Smooth muscle cell (in vitro differentiated cells): Measurements from ENCODE around the gene PAPOLB. TPM values are rescaled to one million over a fixed set of nuclear protein-coding genes. Genes with fewer than 3 reads are reported as not detected.

Experiments used
- DNase-seq: peaks from one replicate; lab custom pipeline; 2025; ENCODE audit not compliant: unreplicated experiment; lab: John Stamatoyannopoulos, UW
- H2AFZ ChIP-seq: fragments of 200-600 bp; sonication (generic); 2 replicates; pipeline ENCODE4 v1.6.0; 2016; ENCODE audit warnings: antibody characterized with exemption, low read depth, mild to moderate bottlenecking
- H3F3A ChIP-seq: fragments of 200-600 bp; sonication (generic); 2 replicates; pipeline ENCODE4 v1.6.0; 2017; ENCODE audit warnings: antibody characterized with exemption, low read depth
- H3K27ac ChIP-seq: fragments of 200-600 bp; sonication (generic); 2 replicates; pipeline ENCODE4 v1.5.1; 2016; ENCODE audit warnings: low read depth, mild to moderate bottlenecking
- H3K27me3 ChIP-seq: fragments of 200-600 bp; sonication (generic); 2 replicates; pipeline ENCODE4 v1.6.1; 2016; ENCODE audit warnings: low read depth, mild to moderate bottlenecking
- H3K36me3 ChIP-seq: fragments of 200-600 bp; sonication (generic); 2 replicates; pipeline ENCODE4 v1.5.1; 2016; ENCODE audit warnings: low read depth
- H3K4me1 ChIP-seq: fragments of 200-600 bp; sonication (generic); 2 replicates; pipeline ENCODE4 v1.5.1; 2016; ENCODE audit warnings: low read depth
- H3K4me2 ChIP-seq: fragments of 200-600 bp; sonication (generic); 2 replicates; pipeline ENCODE4 v1.6.0; 2016; ENCODE audit warnings: mild to moderate bottlenecking
- H3K4me3 ChIP-seq: fragments of 200-600 bp; sonication (generic); 2 replicates; pipeline ENCODE4 v1.5.1; 2016; ENCODE audit warnings: mild to moderate bottlenecking
- H3K79me2 ChIP-seq: fragments of 200-600 bp; sonication (generic); 2 replicates; pipeline ENCODE4 v1.6.0; 2016; ENCODE audit warnings: low read depth, mild to moderate bottlenecking
- H3K9ac ChIP-seq: fragments of 200-600 bp; sonication (generic); 2 replicates; pipeline ENCODE4 v1.6.0; 2016; ENCODE audit warnings: low read depth
- H3K9me3 ChIP-seq: fragments of 200-600 bp; sonication (generic); replicated peaks from 2 replicates; pipeline ENCODE4 v1.5.1; 2016; ENCODE audit warnings: low read depth
- H4K20me1 ChIP-seq: fragments of 200-600 bp; sonication (generic); 2 replicates; pipeline ENCODE4 v1.6.0; 2016; ENCODE audit warnings: low read depth
- WGBS: methylation state at CpG from one replicate; pipeline ENCODE4 v1.1.7; 2016; ENCODE audit warnings: low lambda C conversion rate; 5-methylcytosine and 5-hydroxymethylcytosine counted together
- polyA plus RNA-seq: library from polyadenylated mRNA; unstranded; fragments of >200 nt; fragmentation: Nextera tagmentation; extraction: Ambion mirVana; gene quantifications from 2 replicates; pipeline ENCODE4 v1.2.1, GENCODE V29; 2016
- total RNA-seq: library from RNA; depleted of rRNA; stranded (reverse); fragments of >200 nt; gene quantifications from 2 replicates; pipeline ENCODE4 v1.2.3, GENCODE V29; 2014
- TF ChIP-seq, protein P1 (sequence below): fragments of 200-600 bp; sonication (generic); IDR thresholded peaks from 2 replicates; pipeline ENCODE4 v1.5.1; 2017; ENCODE audit warnings: borderline replicate concordance, mild to moderate bottlenecking, antibody characterized with exemption; ENCODE audit not compliant: insufficient read depth, poor library complexity, severe bottlenecking

PAPOLB gene
- total and polyA plus RNA-seq, 2 experiments from 2014 or later: 0.18 TPM; not detected in 1

DNA sequence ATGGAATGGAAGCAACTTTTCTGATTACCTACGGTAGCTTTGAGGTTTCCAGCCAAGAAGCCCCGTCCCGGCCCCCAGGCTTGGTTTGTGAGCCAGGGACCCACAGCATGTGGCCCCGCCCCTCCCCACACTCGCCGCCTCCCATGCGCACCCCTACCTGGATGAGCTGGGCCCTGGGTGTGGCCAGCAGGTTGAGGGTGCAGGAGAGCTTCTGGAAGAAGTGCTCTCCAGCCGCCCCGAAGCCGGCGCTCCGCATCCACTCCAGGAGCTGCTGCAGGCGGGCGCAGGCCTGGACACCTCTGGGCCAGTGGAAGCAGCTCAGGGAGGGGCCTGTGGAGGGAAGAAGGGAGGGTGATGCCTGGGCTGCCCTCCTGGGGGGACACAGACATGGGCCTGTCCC is 46.7 kb downstream of the PAPOLB start:
- H3K4me2 ChIP-seq: no peak overlapping the region
- no peak for DNase-seq
- H4K20me1 ChIP-seq: no peaks in the 10 kb centered on the region
- H3K9me3 ChIP-seq: no peaks in the 10 kb centered on the region
- TF ChIP-seq, protein P1, sequence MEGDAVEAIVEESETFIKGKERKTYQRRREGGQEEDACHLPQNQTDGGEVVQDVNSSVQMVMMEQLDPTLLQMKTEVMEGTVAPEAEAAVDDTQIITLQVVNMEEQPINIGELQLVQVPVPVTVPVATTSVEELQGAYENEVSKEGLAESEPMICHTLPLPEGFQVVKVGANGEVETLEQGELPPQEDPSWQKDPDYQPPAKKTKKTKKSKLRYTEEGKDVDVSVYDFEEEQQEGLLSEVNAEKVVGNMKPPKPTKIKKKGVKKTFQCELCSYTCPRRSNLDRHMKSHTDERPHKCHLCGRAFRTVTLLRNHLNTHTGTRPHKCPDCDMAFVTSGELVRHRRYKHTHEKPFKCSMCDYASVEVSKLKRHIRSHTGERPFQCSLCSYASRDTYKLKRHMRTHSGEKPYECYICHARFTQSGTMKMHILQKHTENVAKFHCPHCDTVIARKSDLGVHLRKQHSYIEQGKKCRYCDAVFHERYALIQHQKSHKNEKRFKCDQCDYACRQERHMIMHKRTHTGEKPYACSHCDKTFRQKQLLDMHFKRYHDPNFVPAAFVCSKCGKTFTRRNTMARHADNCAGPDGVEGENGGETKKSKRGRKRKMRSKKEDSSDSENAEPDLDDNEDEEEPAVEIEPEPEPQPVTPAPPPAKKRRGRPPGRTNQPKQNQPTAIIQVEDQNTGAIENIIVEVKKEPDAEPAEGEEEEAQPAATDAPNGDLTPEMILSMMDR: no peak
- no peak overlapping the region for H2AFZ ChIP-seq
- no peak overlapping the region for H3K27ac ChIP-seq
- no peaks in the 10 kb centered on the region for H3K4me1 ChIP-seq
- H3F3A ChIP-seq: no peaks in the 10 kb centered on the region
- H3K4me3 ChIP-seq: no peak overlapping the region
- 96% methylated on average over 14 of the region's 14 CpGs for WGBS
- H3K27me3 ChIP-seq: no peaks in the 10 kb centered on the region
- H3K79me2 ChIP-seq: no peaks in the 10 kb centered on the region
- no peaks in the 10 kb centered on the region for H3K36me3 ChIP-seq
- no peak overlapping the region for H3K9ac ChIP-seq

DNA sequence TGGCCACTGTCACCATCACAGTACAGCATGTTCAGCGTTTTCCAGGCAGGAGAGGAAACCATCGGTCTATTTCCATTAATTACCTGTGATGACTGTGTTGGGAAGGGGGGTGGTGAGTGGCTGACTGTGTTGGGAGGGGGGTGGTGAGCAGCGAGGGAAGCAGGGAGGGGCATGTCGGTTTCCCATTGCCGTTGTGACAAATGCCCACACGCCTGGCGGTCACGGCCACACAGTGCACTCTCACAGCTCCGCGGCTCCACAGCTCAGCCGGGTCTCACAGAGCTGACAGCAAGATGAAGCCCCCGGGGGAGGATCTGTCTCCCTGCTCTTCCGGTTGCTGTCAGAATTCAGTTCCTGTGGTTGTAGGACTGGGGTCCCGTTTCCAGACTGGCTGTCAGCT is 47.4 kb downstream of the PAPOLB start:
- Histone ChIP-seq H3K4me1 (no peaks in the 10 kb centered on the region), H2AFZ (no peak overlapping the region), H3K9ac (no peak overlapping the region), H3K27ac (no peak overlapping the region), H3K79me2 (no peaks in the 10 kb centered on the region), H3K4me2 (no peak overlapping the region), H4K20me1 (no peaks in the 10 kb centered on the region), H3K27me3 (no peaks in the 10 kb centered on the region), H3K36me3 (no peaks in the 10 kb centered on the region), H3K4me3 (no peak overlapping the region), H3F3A (no peaks in the 10 kb centered on the region), H3K9me3 (no peaks in the 10 kb centered on the region)
- WGBS: 94% methylated on average over 11 of the region's 14 CpGs
- no peak for DNase-seq
- TF ChIP-seq, protein P1: no peak

DNA sequence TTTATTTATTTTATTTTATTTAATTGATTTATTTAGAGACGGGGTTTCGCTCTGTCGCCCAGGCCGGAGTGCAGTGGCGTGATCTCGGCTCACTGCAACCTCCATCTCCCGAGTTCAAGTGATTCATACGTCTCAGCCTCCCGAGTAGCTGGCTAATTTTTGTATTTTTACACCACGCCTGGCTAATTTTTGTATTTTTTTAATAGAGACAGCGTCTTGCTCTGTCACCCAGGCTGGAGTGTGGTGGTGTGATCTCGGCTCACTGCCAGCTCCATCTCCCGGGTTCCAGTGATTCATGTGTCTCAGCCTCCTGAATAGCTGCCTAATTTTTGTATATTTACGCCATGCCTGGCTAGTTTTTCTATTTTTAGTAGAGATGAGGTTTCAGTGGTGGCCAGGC is 52.2 kb downstream of the PAPOLB start:
- H3K4me1 ChIP-seq: no peaks in the 10 kb centered on the region
- WGBS: 96% methylated on average over 14 of the region's 14 CpGs
- no peak for DNase-seq

DNA sequence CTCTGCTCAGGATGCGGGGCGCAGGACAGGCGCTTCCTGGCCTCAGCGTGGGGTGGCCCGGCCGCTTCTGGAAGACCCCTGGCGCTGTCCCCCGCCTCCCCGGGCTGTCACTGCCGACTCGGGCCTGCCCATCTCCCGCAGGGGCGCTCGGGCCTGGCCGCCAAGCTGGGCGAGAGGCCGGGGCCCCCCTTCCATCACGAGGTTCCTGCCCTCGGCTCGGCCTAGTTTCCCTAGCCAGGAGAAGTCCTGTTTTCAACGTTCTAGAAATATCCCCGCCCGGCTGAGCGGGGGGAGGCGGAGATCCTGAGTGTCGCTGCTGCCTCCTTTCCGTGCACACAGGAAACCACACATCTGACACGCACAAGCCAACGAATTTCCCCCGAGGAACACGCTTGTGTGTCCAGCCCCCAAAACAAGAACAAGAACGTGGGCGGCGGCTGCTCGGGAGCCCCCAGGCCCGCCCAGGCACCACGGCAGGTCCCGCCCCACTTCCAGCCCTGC is 52.7 kb downstream of the PAPOLB start:
- Histone ChIP-seq H3F3A (no peaks in the 10 kb centered on the region), H3K4me3 (no peak overlapping the region), H3K27ac (no peak overlapping the region), H3K9ac (no peak overlapping the region), H3K4me2 (no peak overlapping the region), H2AFZ (no peak overlapping the region), H3K27me3 (no peaks in the 10 kb centered on the region), H3K9me3 (no peaks in the 10 kb centered on the region), H3K36me3 (no peaks in the 10 kb centered on the region), H3K4me1 (no peaks in the 10 kb centered on the region), H4K20me1 (no peaks in the 10 kb centered on the region), H3K79me2 (no peaks in the 10 kb centered on the region)
- 96% methylated on average over 36 of the region's 38 CpGs for WGBS
- no peak for DNase-seq
- TF ChIP-seq, protein P1: no peak

More for the DNA sequence above, 52.2 kb downstream of the PAPOLB start:
- Histone ChIP-seq H3K27me3 (no peaks in the 10 kb centered on the region), H3K9me3 (no peaks in the 10 kb centered on the region), H3K27ac (no peak overlapping the region), H3K4me2 (no peak overlapping the region), H4K20me1 (no peaks in the 10 kb centered on the region), H3K4me3 (no peak overlapping the region), H2AFZ (no peak overlapping the region), H3K36me3 (no peaks in the 10 kb centered on the region), H3F3A (no peaks in the 10 kb centered on the region), H3K9ac (no peak overlapping the region), H3K79me2 (no peaks in the 10 kb centered on the region)
- TF ChIP-seq, protein P1: no peak
